ENCODE data around the gene ARHGAP5.

DNA sequence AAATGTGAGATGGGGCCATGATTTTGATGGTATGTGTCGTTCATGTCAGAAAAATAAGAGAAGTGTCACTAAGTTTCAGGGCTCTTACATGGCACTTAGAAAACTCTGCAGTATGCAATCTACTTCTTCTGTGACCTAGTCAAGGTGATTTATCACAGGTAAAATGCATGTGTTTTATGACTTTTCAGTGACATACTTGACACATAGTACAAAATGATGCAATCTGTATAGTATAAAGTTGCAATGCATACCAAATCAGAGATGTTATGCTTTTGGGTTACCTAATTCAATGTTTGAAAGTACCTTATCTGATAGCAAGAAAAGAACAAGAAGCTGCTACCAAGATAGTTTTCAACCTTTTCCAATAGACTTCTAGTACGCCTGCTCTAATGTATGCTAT is 21.9 kb upstream of the ARHGAP5 start:
- TF ChIP-seq POLR2A (IDR thresholded peaks at IDR 0.05) = no peak
- TF ChIP-seq, protein P1, sequence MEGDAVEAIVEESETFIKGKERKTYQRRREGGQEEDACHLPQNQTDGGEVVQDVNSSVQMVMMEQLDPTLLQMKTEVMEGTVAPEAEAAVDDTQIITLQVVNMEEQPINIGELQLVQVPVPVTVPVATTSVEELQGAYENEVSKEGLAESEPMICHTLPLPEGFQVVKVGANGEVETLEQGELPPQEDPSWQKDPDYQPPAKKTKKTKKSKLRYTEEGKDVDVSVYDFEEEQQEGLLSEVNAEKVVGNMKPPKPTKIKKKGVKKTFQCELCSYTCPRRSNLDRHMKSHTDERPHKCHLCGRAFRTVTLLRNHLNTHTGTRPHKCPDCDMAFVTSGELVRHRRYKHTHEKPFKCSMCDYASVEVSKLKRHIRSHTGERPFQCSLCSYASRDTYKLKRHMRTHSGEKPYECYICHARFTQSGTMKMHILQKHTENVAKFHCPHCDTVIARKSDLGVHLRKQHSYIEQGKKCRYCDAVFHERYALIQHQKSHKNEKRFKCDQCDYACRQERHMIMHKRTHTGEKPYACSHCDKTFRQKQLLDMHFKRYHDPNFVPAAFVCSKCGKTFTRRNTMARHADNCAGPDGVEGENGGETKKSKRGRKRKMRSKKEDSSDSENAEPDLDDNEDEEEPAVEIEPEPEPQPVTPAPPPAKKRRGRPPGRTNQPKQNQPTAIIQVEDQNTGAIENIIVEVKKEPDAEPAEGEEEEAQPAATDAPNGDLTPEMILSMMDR (IDR thresholded peaks at IDR 0.05) = no peak
- no peak for TF ChIP-seq EP300 (IDR thresholded peaks at IDR 0.05)

Measured in ovary (tissue), 3 donors.